ENCODE results near the gene NFIA.

GRCh38 chr1:61279570-61279969 is 197.2 kb downstream of the NFIA start:
- TF ChIP-seq CTCF (IDR thresholded peaks at IDR 0.05) (no peak), POLR2A (IDR thresholded peaks at IDR 0.05) (no peak)

Data from Peyer's patch (tissue), 4 donors.